Measurements from ENCODE around the gene METAP1.
A peak's percentile ranks its signal among the peaks of the same experiment; 100 is the strongest.

METAP1 gene

GRCh38 chr4:98995183-98996055, at the start of gene METAP1:
Gene METAP1, plus strand, starts transcription at chr4:98995721. Its CDS starts 33 bp downstream, at chr4:98995754.
- Histone ChIP-seq H3K27me3 (ENCODE audit: control insufficient read depth in 2 of 2, insufficient read depth in 2 of 2, low read length in 2 of 2) (no peaks in the 10 kb centered on the region), H3K36me3 (ENCODE audit: control insufficient read depth in 2 of 2, insufficient read depth in 2 of 2, low read length in 2 of 2) (no peaks in the 10 kb centered on the region), H3K9ac (ENCODE audit: low read depth in 1 of 2, low read length in 2 of 2) (peak within 1 kb of the TSS; percentile 74 to 94), H3K4me3 (ENCODE audit: low read length in 2 of 2) (peak within 1 kb of the TSS; percentile 89 to 100), H3K4me1 (ENCODE audit: control insufficient read depth in 2 of 2, insufficient read depth in 2 of 2, low read length in 2 of 2) (peaks cover 12 to 13% of the 10 kb centered on the region in 2 donors), H3K9me3 (ENCODE audit: control insufficient read depth in 2 of 2, low read length in 2 of 2) (no peaks in the 10 kb centered on the region), H3K27ac (ENCODE audit: low read depth in 2 of 2, low read length in 2 of 2) (peak within 1 kb of the TSS; percentile 86)

DNA sequence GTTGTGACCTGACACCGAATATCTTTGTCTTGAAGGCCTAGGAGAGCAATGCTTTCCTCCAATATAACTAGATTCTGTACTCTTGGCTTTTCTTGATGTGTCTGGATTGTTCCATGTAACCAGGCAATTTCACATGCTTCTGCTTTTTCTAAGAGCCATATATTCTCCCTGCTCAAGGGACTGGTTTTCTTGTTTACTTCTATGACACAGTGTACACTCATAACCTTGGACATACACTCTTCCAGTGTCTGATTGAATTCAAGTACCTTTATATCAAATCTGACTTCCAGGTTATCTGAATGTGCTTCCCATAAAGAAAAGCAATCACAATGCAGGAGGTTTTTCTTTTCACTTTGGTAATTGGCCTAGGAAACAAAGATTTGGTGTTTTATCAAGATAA, 49.2 kb upstream of the METAP1 start:
- no peak overlapping the region for H3K27ac ChIP-seq (ENCODE audit: low read depth in 2 of 2, low read length in 2 of 2)
- H3K9ac ChIP-seq (ENCODE audit: low read depth in 1 of 2, low read length in 2 of 2), result no peak overlapping the region
- no peaks in the 10 kb centered on the region for H3K9me3 ChIP-seq (ENCODE audit: control insufficient read depth in 2 of 2, low read length in 2 of 2)
- no peaks in the 10 kb centered on the region for H3K36me3 ChIP-seq (ENCODE audit: control insufficient read depth in 2 of 2, insufficient read depth in 2 of 2, low read length in 2 of 2)
- H3K27me3 ChIP-seq (ENCODE audit: control insufficient read depth in 2 of 2, insufficient read depth in 2 of 2, low read length in 2 of 2), result no peaks in the 10 kb centered on the region
- H3K4me1 ChIP-seq (ENCODE audit: control insufficient read depth in 2 of 2, insufficient read depth in 2 of 2, low read length in 2 of 2), result no peaks in the 10 kb centered on the region
- H3K4me3 ChIP-seq (ENCODE audit: low read length in 2 of 2), result no peak overlapping the region

- Histone ChIP-seq H3K4me1 (ENCODE audit: control insufficient read depth in 2 of 2, insufficient read depth in 2 of 2, low read length in 2 of 2) (no peaks in the 10 kb centered on the region), H3K9ac (ENCODE audit: low read depth in 1 of 2, low read length in 2 of 2) (no peak overlapping the region), H3K4me3 (ENCODE audit: low read length in 2 of 2) (no peak overlapping the region), H3K27ac (ENCODE audit: low read depth in 2 of 2, low read length in 2 of 2) (no peak overlapping the region), H3K27me3 (ENCODE audit: control insufficient read depth in 2 of 2, insufficient read depth in 2 of 2, low read length in 2 of 2) (no peaks in the 10 kb centered on the region), H3K36me3 (ENCODE audit: control insufficient read depth in 2 of 2, insufficient read depth in 2 of 2, low read length in 2 of 2) (no peaks in the 10 kb centered on the region), H3K9me3 (ENCODE audit: control insufficient read depth in 2 of 2, low read length in 2 of 2) (no peaks in the 10 kb centered on the region)
Observed at GRCh38 chr4:98950925-98951324, 44.6 kb upstream of the METAP1 start.

DNA sequence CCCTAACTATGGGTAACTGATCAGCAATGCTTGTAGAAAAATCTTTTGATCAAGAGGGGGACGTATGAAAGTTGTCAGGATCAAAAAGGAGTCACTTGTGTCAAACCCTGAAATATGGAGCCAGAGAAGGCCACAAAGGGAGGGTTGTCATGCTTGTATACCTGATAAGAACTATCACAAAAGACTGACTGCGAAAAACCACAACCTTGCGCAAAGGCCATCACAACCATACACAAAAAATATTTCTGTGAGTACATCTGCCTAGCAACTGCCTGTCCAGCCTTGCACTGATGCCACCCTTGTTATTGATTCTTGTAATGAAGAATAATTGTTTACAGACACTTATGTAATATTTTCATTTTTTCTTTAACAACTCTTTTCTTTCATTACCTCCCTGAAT, 43.8 kb upstream of the METAP1 start:
- H3K9me3 ChIP-seq (ENCODE audit: control insufficient read depth in 2 of 2, low read length in 2 of 2), result no peaks in the 10 kb centered on the region
- no peak overlapping the region for H3K9ac ChIP-seq (ENCODE audit: low read depth in 1 of 2, low read length in 2 of 2)
- no peak overlapping the region for H3K4me3 ChIP-seq (ENCODE audit: low read length in 2 of 2)
- H3K27ac ChIP-seq (ENCODE audit: low read depth in 2 of 2, low read length in 2 of 2), result no peak overlapping the region
- no peaks in the 10 kb centered on the region for H3K27me3 ChIP-seq (ENCODE audit: control insufficient read depth in 2 of 2, insufficient read depth in 2 of 2, low read length in 2 of 2)
- no peaks in the 10 kb centered on the region for H3K4me1 ChIP-seq (ENCODE audit: control insufficient read depth in 2 of 2, insufficient read depth in 2 of 2, low read length in 2 of 2)
- no peaks in the 10 kb centered on the region for H3K36me3 ChIP-seq (ENCODE audit: control insufficient read depth in 2 of 2, insufficient read depth in 2 of 2, low read length in 2 of 2)

- Histone ChIP-seq H3K27me3 (ENCODE audit: control insufficient read depth in 2 of 2, insufficient read depth in 2 of 2, low read length in 2 of 2) (no peaks in the 10 kb centered on the region), H3K9ac (ENCODE audit: low read depth in 1 of 2, low read length in 2 of 2) (no peak overlapping the region), H3K4me3 (ENCODE audit: low read length in 2 of 2) (no peak overlapping the region), H3K4me1 (ENCODE audit: control insufficient read depth in 2 of 2, insufficient read depth in 2 of 2, low read length in 2 of 2) (no peaks in the 10 kb centered on the region), H3K27ac (ENCODE audit: low read depth in 2 of 2, low read length in 2 of 2) (no peak overlapping the region), H3K9me3 (ENCODE audit: control insufficient read depth in 2 of 2, low read length in 2 of 2) (no peaks in the 10 kb centered on the region), H3K36me3 (ENCODE audit: control insufficient read depth in 2 of 2, insufficient read depth in 2 of 2, low read length in 2 of 2) (no peaks in the 10 kb centered on the region)
Observed at GRCh38 chr4:98955229-98955628, 40.3 kb upstream of the METAP1 start.

GRCh38 chr4:98958065-98958464, 37.5 kb upstream of the METAP1 start:
- no peak overlapping the region for H3K4me3 ChIP-seq (ENCODE audit: low read length in 2 of 2)
- no peak overlapping the region for H3K27ac ChIP-seq (ENCODE audit: low read depth in 2 of 2, low read length in 2 of 2)
- H3K36me3 ChIP-seq (ENCODE audit: control insufficient read depth in 2 of 2, insufficient read depth in 2 of 2, low read length in 2 of 2), result no peaks in the 10 kb centered on the region
- no peaks in the 10 kb centered on the region for H3K9me3 ChIP-seq (ENCODE audit: control insufficient read depth in 2 of 2, low read length in 2 of 2)
- no peak overlapping the region for H3K9ac ChIP-seq (ENCODE audit: low read depth in 1 of 2, low read length in 2 of 2)
- no peaks in the 10 kb centered on the region for H3K27me3 ChIP-seq (ENCODE audit: control insufficient read depth in 2 of 2, insufficient read depth in 2 of 2, low read length in 2 of 2)
- no peaks in the 10 kb centered on the region for H3K4me1 ChIP-seq (ENCODE audit: control insufficient read depth in 2 of 2, insufficient read depth in 2 of 2, low read length in 2 of 2)

- Histone ChIP-seq H3K4me1 (ENCODE audit: control insufficient read depth in 2 of 2, insufficient read depth in 2 of 2, low read length in 2 of 2) (no peaks in the 10 kb centered on the region), H3K27me3 (ENCODE audit: control insufficient read depth in 2 of 2, insufficient read depth in 2 of 2, low read length in 2 of 2) (no peaks in the 10 kb centered on the region), H3K9me3 (ENCODE audit: control insufficient read depth in 2 of 2, low read length in 2 of 2) (no peaks in the 10 kb centered on the region), H3K36me3 (ENCODE audit: control insufficient read depth in 2 of 2, insufficient read depth in 2 of 2, low read length in 2 of 2) (no peaks in the 10 kb centered on the region), H3K4me3 (ENCODE audit: low read length in 2 of 2) (no peak overlapping the region), H3K27ac (ENCODE audit: low read depth in 2 of 2, low read length in 2 of 2) (no peak overlapping the region), H3K9ac (ENCODE audit: low read depth in 1 of 2, low read length in 2 of 2) (no peak overlapping the region)
Observed at GRCh38 chr4:98959411-98959810, 36.1 kb upstream of the METAP1 start.

- Histone ChIP-seq H3K36me3 (ENCODE audit: control insufficient read depth in 2 of 2, insufficient read depth in 2 of 2, low read length in 2 of 2) (no peaks in the 10 kb centered on the region), H3K27ac (ENCODE audit: low read depth in 2 of 2, low read length in 2 of 2) (no peak overlapping the region), H3K4me1 (ENCODE audit: control insufficient read depth in 2 of 2, insufficient read depth in 2 of 2, low read length in 2 of 2) (no peaks in the 10 kb centered on the region), H3K27me3 (ENCODE audit: control insufficient read depth in 2 of 2, insufficient read depth in 2 of 2, low read length in 2 of 2) (no peaks in the 10 kb centered on the region), H3K4me3 (ENCODE audit: low read length in 2 of 2) (no peak overlapping the region), H3K9ac (ENCODE audit: low read depth in 1 of 2, low read length in 2 of 2) (no peak overlapping the region), H3K9me3 (ENCODE audit: control insufficient read depth in 2 of 2, low read length in 2 of 2) (no peaks in the 10 kb centered on the region)
Observed at GRCh38 chr4:98961770-98962169, 33.8 kb upstream of the METAP1 start.

DNA sequence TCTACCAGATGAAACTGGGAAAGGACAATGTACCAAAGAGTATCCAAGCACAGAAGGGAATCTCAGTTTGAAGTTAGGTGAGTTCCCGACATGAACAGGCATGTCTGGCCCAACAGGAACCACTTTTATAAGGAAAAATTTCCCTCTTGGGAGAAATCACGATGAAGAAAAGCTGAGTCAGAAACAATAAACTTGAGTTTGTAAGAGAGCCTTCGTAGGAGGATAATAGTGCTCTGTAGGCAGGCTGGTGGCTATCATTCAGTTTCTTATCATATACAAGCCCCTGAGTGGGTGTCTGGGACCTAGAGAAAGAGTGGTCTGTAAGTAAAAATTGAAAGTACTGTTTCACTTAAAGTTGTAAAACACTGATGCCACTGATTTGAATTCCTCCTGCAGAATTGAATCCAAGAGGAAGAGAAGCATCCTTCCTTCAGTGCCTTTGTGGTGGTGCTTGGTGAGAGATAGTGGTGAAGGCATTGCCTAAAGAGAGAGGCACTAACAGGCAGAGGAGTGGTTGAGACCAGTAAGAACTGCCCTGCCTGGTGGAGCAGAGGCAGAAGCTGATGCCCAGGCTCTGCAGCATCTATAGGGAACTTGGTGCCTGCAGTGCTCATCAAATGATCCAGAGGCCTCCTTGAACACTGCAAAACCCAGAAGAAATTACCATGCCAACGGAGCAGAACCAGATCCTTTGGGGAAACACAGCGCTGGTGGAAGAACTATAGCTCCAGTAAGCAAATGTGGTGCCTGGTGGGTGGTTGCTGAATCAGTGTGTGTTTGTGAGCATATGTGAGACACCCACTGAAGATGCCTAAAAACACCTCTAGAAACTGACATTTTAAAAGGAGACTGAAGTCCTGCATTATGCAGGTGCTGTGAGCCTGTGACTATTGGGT, 31.7 kb upstream of the METAP1 start:
- Histone ChIP-seq H3K9me3 (ENCODE audit: control insufficient read depth in 2 of 2, low read length in 2 of 2) (no peaks in the 10 kb centered on the region), H3K27me3 (ENCODE audit: control insufficient read depth in 2 of 2, insufficient read depth in 2 of 2, low read length in 2 of 2) (no peaks in the 10 kb centered on the region), H3K4me3 (ENCODE audit: low read length in 2 of 2) (no peak overlapping the region), H3K4me1 (ENCODE audit: control insufficient read depth in 2 of 2, insufficient read depth in 2 of 2, low read length in 2 of 2) (no peaks in the 10 kb centered on the region), H3K27ac (ENCODE audit: low read depth in 2 of 2, low read length in 2 of 2) (no peak overlapping the region), H3K36me3 (ENCODE audit: control insufficient read depth in 2 of 2, insufficient read depth in 2 of 2, low read length in 2 of 2) (no peaks in the 10 kb centered on the region), H3K9ac (ENCODE audit: low read depth in 1 of 2, low read length in 2 of 2) (no peak overlapping the region)

- H3K9me3 ChIP-seq (ENCODE audit: control insufficient read depth in 2 of 2, low read length in 2 of 2), result no peaks in the 10 kb centered on the region
- no peaks in the 10 kb centered on the region for H3K4me1 ChIP-seq (ENCODE audit: control insufficient read depth in 2 of 2, insufficient read depth in 2 of 2, low read length in 2 of 2)
- no peaks in the 10 kb centered on the region for H3K36me3 ChIP-seq (ENCODE audit: control insufficient read depth in 2 of 2, insufficient read depth in 2 of 2, low read length in 2 of 2)
- H3K9ac ChIP-seq (ENCODE audit: low read depth in 1 of 2, low read length in 2 of 2), result no peak overlapping the region
- H3K27ac ChIP-seq (ENCODE audit: low read depth in 2 of 2, low read length in 2 of 2), result no peak overlapping the region
- H3K4me3 ChIP-seq (ENCODE audit: low read length in 2 of 2), result no peak overlapping the region
- H3K27me3 ChIP-seq (ENCODE audit: control insufficient read depth in 2 of 2, insufficient read depth in 2 of 2, low read length in 2 of 2), result no peaks in the 10 kb centered on the region
Observed at GRCh38 chr4:98966926-98967325, 28.6 kb upstream of the METAP1 start.
